Bronchial epithelial cell (primary cell): ENCODE data around the gene LDB1. TPM values are rescaled to one million over a fixed set of nuclear protein-coding genes. Genes with fewer than 3 reads are reported as not detected.

Experiments used
- DNase-seq: peaks from one replicate; pipeline ENCODE4 v3.0.0-alpha.2; 2010; ENCODE audit warnings: low read depth
- FAIRE-seq: peaks from 2 replicates; lab custom pipeline; 2011; peaks lifted over from hg19 to GRCh38; lab: Jason Lieb, UNC
- H3K27me3 ChIP-seq: 2 replicates; pipeline ENCODE4 v1.5.1; 2011; ENCODE audit warnings: low read length; ENCODE audit not compliant: control insufficient read depth, insufficient read depth
- H3K36me3 ChIP-seq: 2 replicates; pipeline ENCODE4 v1.5.1; 2011; ENCODE audit warnings: low read length; ENCODE audit not compliant: control insufficient read depth, insufficient read depth
- H3K4me3 ChIP-seq: 2 replicates; pipeline ENCODE4 v1.5.1; 2011; ENCODE audit warnings: mild to moderate bottlenecking, low read depth, low read length, control low read depth
- CTCF ChIP-seq: IDR thresholded peaks from 2 replicates; pipeline ENCODE4 v1.5.1; 2011; ENCODE audit warnings: mild to moderate bottlenecking, moderate library complexity, low read length, control low read depth, inconsistent platforms; ENCODE audit not compliant: insufficient read depth, severe bottlenecking
- total RNA-seq: library from RNA; depleted of rRNA; stranded (reverse); fragments of >200 nt; gene quantifications from 2 replicates; pipeline ENCODE4 v1.2.1, GENCODE V29; 2014

Gene LDB1
- total RNA-seq, 1 donor from 2014 or later, result 30.0 TPM

DNA sequence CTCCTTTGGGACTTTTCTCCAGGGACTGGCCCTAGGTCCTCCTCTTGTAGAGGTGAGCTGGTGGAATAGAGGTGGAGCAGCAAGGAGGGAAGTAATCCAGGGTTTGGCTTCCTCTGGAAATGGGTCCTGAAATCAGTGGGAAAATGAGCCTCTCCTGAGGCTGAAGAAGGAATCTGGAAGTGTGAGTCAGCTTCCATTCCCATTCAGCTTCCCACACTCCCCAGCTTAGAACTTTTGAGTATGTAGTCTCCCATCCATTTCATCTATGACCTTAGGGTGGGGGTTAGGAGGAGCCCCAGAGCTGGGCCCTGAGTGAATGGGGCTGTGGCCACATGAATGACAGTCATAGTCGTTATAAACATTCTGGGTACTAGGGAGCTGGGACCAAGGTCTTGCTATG is 17.7 kb downstream of the LDB1 start:
- TF ChIP-seq CTCF, result no peak
- H3K4me3 ChIP-seq, result no peak overlapping the region
- FAIRE-seq (no peak), DNase-seq (no peak)
- H3K36me3 ChIP-seq, result peaks cover 7% of the 10 kb centered on the region
- H3K27me3 ChIP-seq, result no peaks in the 10 kb centered on the region

DNA sequence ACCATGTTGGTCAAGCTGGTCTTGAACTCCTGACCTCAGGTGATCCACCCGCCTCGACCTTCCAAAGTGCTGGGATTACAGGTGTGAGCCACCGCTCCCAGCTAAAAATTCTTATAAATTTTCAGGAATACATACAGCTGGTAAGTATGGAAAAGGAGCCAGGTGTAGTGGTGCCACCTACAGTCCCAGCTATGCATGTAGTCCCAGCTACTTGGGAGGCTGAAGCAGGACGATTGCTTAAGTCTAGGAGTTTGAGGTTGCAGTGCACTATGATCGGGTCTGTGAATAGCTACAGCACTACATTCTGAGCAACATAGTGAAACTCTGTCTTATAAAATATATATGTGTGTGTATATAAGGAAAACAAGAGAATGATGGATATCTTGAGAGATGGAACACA is 19.0 kb downstream of the LDB1 start:
- FAIRE-seq (no peak), DNase-seq (no peak)
- Histone ChIP-seq H3K4me3 (no peak overlapping the region), H3K36me3 (no peaks in the 10 kb centered on the region), H3K27me3 (no peaks in the 10 kb centered on the region)
- peak; percentile 23 for TF ChIP-seq CTCF

GRCh38 chr10:102096449-102096848 is 23.7 kb downstream of the LDB1 start:
- FAIRE-seq, result no peak
- H3K4me3 ChIP-seq, result no peak overlapping the region

GRCh38 chr10:102090772-102091171 is 29.4 kb downstream of the LDB1 start:
- no peaks in the 10 kb centered on the region for H3K27me3 ChIP-seq
- H3K4me3 ChIP-seq, result no peak overlapping the region
- no peaks in the 10 kb centered on the region for H3K36me3 ChIP-seq
- DNase-seq (peak; percentile 28), FAIRE-seq (no peak)
- TF ChIP-seq CTCF, result no peak

More at GRCh38 chr10:102096449-102096848, 23.7 kb downstream of the LDB1 start:
- DNase-seq, result no peak
- H3K36me3 ChIP-seq, result no peaks in the 10 kb centered on the region
- TF ChIP-seq CTCF, result no peak
- no peaks in the 10 kb centered on the region for H3K27me3 ChIP-seq

DNA sequence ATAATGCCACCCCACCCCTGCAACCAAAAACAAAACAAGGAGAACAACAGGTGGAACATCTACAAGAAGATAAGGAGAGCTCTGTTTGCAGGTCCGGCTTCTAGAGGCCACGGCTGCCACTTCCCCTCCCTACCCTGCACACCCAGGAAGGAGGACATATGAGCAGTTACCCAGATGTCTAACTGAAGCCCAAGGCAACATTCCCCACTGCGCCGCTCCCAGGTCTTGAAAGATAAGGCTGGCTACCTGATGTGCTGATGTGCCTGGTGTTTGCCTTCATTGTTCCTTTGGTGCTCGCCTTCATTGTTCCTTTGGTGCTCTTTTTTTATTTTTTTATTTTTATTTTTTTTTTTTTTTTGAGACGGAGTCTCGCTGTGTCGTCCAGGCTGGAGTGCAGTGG is 34.0 kb downstream of the LDB1 start:
- DNase-seq (no peak), FAIRE-seq (no peak)
- Histone ChIP-seq H3K36me3 (no peaks in the 10 kb centered on the region), H3K4me3 (no peak overlapping the region), H3K27me3 (no peaks in the 10 kb centered on the region)
- TF ChIP-seq CTCF, result no peak

DNA sequence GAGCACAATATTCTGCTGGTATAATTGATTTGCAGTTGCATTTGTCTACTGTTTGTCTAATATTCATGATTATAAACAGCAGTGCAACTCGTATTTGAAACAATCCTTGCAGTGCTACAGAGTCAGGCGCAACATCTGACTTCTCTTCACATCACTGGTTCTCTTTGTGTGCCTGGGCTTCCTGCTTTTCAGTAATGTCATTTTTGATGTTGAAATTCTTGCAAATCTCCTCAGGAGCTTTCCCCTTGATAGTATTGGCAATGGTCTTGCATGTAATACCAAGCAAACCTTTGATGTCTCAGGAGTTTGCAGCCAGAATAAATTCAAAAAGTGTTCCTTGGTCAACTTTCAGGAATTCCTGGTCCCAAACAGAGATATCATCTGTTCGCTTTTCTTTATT is 34.8 kb downstream of the LDB1 start:
- Histone ChIP-seq H3K4me3 (no peak overlapping the region), H3K36me3 (no peaks in the 10 kb centered on the region), H3K27me3 (no peaks in the 10 kb centered on the region)
- TF ChIP-seq CTCF, result no peak
- FAIRE-seq (no peak), DNase-seq (no peak)
